GM18526 (cell line): ENCODE results near the gene FREM3.

Source experiments
- POLR2A ChIP-seq: IDR thresholded peaks from 3 replicates; pipeline ENCODE4 v1.6.1; 2011; ENCODE audit not compliant: insufficient read length; ENCODE audit errors: extremely low read depth

The FREM3 gene

DNA sequence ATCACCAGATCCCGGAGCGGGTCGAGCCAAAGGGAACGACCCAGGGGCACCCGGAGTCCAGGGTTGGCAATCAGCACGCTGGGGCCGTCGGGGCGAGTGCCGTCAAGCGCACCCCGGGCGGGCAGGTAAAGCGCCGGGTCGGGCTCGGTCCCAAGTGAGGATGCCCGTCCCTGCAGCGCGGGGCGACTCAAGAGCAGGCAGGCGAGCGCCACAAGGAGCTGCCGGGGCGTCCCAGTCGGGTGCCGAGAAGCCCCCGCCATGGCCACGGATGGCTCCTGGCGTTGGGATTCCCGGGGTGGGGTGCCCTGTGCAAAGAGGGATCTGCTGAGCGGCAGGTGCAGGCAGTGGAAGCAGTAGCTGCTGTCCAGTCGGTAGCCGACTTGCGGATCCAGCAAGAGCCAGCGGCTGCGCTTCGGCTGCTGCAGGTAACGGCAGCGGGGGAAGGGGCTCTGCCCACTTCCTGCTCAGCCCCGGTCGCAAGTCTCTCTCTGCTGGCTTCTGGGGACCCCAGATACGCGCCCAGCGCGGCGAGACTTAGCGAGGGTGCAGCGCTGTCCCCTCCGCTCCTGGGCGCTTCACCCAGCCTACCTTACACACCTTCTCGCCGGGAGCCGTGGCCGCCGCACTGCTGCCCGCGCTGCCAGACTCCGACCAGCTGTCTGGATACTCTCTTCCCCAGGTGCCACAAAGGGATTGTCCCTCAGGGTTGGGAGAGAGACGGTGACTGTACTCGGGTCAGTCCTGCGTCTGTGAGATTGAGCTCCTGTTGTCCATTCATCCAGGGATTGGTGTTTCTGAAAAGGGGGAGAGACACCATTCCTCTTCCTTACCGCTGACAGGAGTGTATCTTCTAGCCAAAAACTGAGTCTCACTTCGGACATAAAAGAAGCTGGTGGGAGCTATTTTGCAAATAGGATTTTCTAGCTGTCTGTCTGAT, at the start of gene FREM3:
Gene FREM3, minus strand, starts transcription at position 260 of the 937 bp plus-strand sequence. Its CDS starts 0 bp downstream, at position 260.
- no peak for TF ChIP-seq POLR2A

DNA sequence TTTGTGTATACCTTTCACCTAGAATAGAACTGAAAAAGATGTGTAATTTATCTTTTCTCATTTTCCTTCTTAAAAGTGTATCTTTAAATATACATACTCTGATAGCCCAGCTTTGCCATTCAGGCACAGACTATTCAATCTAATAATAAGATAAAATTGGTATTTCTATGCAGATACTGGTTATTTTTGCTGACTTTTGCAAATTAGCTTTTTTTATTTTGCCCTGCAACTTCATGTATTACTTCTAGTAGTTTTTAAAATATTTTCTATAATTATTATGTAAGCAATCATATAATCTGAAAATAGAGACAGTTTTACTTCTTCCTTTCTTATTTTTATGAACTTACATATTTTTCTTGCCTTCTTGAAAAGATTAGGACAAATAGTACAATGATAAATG, 45.4 kb upstream of the FREM3 start:
- no peak for TF ChIP-seq POLR2A

DNA sequence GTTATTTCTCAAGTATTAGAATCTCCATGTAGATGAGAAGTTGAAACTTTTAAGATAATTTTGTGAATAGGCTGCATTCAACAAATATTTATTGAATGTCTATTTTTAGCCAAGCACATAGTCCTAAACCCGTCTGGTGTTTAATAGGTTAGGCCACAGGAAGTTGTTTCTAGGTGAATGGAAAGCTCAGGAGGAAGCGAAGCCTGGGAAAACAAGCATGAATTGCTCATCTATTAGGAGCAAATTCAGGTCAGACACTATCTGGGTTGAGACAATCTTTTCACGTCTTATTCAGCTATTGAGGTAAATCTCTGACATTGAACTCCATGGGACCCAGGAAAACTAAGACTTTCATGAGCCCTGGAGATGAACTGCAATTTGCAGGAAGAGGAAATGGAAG, 43.1 kb upstream of the FREM3 start:
- TF ChIP-seq POLR2A, result no peak

DNA sequence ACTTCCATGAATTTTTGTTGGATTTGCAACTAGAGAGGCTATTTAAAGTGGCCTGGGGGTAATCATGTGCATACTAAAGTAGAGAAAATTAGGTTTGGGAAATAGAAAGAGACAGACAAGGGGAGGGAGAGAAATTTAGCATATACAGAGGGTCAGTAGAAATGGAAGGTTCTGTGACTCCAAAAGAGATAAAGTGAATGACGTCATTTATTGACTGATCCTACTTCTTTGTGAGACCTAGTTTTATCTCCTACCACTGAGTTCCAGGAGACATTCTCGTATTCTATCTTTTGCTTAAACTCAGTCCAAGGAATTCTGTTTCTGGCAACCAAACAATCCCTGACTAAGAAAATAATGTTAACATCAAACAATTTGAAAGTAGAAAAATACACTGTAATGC, 42.4 kb upstream of the FREM3 start:
- no peak for TF ChIP-seq POLR2A

DNA sequence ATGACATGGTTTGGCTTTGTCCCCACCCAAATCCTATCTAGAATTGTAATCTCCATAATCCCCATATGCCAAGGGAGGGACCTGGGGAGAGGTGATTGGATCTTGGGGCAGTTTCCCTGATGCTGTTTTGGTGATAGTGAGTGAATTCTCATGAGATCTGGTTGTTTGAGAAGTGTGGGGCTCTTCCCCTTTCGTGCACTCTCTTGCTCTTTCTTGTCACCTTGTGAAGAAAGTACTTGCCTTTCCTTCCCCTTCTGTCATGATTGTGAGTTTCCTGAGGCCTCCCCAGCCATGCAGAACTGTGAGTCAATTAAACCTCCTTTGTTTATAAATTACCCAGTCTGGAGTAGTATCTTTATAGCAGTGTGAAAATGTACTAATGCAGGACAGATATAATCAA, 36.4 kb upstream of the FREM3 start:
- TF ChIP-seq POLR2A, result no peak

DNA sequence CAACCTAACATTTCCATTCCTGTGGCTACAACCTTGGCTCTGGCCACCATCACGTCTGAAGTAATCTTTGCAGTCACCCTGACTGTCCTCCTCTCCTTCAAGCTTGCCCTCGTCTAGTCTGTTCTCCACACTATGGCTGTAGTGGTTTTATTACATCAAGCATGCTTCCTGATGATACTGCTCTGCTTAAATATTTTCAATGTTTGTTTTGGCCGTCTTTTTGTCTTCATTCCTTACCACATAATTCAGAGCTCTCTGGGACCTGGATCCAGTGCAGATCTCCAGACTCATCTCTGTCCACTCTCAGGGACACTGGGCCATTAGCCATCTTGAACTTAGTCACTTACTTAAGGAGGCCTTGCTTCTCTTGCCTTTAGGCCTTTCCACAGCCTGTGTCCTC, 27.7 kb upstream of the FREM3 start:
- no peak for TF ChIP-seq POLR2A

DNA sequence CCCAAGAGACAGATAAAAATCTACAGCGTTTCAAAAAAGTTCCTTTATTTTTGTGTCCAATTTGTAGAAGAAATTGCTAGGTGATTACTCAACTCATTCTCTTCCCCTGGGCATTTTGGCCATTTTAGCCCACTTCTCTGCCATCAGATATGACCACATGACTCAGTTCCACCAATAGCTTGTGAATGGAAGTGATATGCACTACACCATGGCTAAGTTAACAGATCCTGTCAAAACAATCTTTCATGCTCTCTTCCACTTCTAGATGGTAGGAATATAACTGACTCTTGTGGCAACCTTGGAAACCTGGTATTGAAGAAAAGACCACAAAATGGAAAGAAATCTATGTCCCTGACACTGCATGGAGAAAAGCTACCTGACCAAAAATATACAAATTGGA, 26.2 kb upstream of the FREM3 start:
- TF ChIP-seq POLR2A, result no peak

DNA sequence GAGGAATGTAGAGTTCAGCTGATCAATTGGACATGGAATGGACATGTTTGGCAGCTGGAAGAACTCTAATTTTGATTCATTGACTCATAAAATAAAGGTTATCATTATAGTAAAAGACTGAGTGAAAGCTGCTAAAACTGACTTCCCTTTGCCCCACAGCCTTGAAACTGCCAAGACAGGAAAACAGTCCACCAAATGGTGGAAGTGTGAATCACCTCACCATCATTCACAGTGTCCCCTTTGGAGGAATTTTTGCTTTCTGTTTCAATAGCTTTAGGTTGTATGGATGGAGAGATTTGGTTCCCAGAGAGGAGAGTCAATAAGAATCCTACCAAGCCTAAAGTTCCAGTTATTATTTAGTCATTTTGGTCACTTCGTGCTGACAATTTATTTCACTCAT, 20.8 kb upstream of the FREM3 start:
- TF ChIP-seq POLR2A, result no peak

DNA sequence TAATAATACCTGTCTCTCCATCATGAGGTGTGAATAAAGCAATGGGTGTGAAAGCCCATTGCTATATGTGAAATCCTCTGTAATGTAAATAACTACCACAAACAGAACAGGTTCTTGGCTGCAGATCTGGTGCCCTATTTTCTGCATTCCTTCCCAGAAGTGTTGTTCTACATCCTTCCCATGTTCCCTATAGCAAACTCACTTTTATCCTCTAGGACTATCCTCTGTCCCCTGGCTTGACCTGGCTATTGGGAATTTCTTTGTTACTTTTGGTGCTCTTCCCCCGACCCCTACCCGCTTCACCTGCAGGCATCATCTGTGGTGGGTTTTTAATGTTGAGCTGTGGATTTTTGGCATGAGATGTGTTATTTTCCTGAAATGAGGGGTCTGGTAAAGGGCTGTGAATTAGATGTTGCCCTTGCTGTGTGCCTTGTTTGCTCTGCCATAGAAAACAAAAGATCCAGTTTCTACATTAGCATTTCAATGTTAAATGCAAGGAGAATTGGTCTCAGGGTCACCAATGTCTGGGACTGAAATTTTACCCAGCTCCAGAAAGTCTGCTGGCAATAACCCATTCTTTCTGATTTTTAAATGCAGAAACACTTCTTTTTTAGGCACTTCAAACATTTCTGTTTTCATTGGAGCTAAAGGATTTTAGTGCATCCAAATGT, 13.6 kb upstream of the FREM3 start:
- no peak for TF ChIP-seq POLR2A

DNA sequence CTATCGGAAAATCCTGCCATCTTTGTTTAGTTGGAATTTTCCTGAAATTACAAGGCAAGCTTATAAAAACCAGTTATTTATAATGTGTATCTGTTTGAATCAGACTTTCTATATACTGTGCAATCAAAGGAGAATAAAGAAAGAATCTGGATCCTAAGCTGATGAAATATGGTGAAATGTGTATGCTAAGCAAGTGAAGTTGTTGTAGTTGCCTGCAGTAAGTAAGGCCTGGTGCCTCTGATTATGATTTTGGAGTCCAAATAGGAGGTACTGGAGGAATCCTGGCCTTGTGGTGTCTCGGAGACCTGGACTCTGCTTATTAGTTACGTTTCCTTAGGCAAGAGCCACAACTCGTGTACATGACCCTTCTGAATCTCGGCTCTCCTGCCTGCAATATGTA, 13.1 kb upstream of the FREM3 start:
- no peak for TF ChIP-seq POLR2A

DNA sequence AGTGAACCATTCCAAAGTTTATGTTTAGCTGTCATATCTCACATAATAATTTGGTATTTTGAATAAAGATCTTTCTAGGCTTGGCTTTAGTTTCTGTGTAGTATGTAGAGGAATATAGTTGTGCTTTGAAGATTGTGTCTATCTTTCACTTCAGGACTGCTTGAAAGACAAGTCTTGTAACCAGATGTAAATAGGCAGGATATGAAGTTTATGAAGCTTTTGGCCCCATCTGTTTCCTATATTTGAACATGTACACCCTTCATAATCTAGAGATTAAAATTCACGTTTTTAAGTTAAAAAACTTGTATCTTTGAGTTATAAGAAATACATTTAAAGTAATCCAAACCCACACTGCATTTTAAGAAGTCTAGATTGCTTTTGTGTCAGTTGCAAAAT, 11.7 kb upstream of the FREM3 start:
- no peak for TF ChIP-seq POLR2A

DNA sequence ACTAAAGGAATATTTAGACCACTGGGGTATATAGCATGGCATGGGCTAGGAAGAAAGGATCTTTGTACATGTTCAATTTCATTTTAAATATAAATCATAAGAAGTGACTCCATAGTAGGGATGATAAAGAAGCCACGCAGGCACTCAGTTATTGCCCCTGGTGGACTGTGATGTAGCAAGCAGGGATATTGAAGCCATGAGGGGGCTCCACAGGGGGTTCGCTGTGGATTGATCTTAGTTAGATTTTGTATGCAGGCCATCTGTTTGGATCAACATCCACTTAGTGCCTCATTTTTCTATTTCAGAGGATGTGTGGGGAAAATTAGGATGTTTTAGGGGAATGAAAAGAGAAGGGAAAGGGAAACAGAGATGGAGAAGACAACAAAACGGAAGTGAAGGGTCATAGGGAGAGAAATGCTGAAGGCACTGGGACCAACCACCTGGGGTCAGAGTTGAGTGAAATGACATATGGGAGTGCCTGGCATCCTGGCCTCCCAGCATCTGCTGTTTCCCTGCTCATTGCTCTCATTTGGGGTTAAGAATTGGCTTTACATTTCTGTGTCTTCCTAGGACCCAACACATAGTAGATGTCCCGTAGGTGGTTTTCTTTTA, 11.2 kb upstream of the FREM3 start:
- no peak for TF ChIP-seq POLR2A

DNA sequence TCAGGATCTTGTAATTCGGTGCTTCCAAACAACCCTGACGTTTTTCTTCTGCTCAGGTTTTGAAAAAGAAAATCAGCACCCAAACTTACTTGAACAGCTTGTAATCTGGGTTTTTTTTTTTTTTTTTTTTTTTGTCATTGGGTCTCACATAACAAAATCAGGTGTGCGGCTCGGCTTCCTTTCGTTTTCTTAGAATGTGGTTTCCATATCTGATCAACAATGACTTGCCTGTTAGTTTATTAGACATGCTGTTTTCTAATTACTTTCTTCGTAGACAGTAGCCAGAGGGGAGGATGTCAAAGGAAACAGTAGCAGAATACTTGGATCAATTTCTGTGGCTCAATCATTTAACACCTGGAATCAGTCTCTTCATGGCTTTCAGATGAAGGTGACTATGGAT, 890 bp upstream of the FREM3 start:
- no peak for TF ChIP-seq POLR2A

DNA sequence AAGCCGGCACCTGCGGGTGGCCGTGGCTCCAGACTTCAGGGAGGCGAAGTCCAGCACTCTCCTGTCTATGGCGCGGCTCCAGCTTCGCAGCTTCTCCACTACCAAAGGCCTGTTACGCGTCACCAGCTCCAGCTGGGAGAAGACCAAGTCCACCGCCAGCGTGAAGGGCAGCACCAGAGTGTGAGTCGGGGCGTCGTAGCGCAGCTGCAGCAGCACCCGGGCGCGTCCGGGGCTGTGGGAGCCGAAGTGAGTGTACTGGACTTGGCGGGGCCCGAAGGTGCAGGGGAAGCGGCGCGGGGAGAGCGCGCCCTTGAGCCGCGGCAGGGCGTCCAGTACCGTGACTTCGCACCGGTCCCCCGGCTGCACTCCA, 444 bp downstream of the FREM3 start:
- no peak for TF ChIP-seq POLR2A

DNA sequence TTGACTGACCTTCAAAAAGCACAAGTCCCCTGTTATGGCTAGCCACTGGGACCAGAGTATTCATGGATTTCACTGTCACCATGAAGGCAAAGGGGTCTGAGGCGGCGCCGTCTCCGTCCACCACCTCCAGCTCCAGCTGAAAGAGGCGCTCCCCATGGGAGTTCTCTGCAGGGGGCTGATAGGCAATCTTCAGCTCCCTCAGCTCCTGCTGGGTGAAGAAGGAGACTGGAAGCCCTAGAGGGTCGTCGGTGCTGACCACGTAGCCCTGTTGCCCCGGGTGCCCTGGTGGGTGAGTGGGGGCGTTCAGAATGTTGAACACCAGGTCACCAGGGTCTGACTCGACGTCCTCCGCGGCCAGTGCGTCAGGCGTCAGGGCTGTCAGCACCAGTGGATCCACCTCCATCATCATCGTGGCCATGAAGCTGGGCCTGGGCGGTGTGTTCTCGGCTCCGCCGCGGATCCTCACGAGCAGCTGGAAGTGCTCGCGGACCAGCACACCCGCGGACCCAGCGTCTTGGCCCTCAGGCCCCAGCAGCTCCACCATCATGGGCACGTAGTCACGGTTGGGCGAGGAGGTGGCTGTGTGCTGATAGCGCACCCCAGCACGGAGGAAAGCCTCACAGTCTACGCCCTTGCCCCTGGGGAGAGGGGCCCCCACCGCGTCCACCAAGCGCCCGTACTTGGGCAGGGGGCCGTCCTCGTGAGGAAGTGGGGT, 987 bp downstream of the FREM3 start:
- TF ChIP-seq POLR2A, result no peak

DNA sequence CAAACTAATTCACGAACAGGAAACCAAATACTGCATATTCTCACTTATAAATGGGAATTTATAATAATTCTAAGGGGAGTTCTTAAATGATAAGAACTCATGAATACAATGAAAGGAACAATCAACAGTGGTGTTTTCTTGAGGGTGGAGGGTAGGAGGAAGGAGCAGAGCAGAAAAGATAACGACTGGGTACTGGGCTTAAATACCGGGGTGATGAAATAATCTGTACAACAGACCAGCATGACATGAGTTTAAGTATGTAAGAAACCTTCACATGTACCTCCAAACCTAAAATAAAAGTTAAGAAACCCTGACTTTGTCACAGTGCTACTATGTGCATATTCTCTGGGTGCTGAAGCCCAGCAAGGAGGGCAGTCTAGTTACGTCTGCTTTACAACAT, 6.6 kb downstream of the FREM3 start:
- no peak for TF ChIP-seq POLR2A

DNA sequence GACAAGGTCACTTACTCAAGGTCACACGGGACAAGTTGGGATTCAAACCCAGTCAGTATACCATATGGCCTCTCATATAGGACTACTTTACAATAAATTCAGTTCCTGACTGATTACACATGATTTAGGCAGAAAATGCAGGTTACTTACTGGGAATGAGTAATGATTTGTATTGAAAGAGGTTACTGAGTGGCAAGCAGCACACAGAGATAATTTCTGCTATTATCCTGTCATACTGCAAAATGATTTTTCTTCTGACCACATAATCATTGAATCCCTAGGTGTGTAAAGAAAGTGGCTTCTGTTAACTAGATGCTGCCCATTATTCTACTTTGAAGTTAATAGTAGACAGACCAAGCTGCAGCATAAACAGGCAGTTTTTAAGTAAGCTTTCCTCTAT, 8.2 kb downstream of the FREM3 start:
- TF ChIP-seq POLR2A, result no peak
